Uterus (tissue), 2 donors: ENCODE data around the gene EEF1AKMT3.

ENCODE experiments used
- POLR2A ChIP-seq, 2 donors: fragments of 450-650 bp; IDR thresholded peaks; one replicate each; pipeline ENCODE4 v1.6.1; 2016; ENCODE audit warnings: antibody characterized with exemption in 2 of 2, mild to moderate bottlenecking in 1 of 2, moderate library complexity in 1 of 2
- TF ChIP-seq, protein P1 (sequence below), 4 experiments: fragments of 200-600 bp in 2 of 4; fragments of 450-650 bp in 2 of 4; sonication (generic) in 2 of 4; IDR thresholded peaks; one replicate each; pipeline ENCODE4 v1.5.1; 2016 to 2019; ENCODE audit warnings: antibody characterized with exemption in 4 of 4, mild to moderate bottlenecking in 2 of 4, moderate library complexity in 1 of 4

DNA sequence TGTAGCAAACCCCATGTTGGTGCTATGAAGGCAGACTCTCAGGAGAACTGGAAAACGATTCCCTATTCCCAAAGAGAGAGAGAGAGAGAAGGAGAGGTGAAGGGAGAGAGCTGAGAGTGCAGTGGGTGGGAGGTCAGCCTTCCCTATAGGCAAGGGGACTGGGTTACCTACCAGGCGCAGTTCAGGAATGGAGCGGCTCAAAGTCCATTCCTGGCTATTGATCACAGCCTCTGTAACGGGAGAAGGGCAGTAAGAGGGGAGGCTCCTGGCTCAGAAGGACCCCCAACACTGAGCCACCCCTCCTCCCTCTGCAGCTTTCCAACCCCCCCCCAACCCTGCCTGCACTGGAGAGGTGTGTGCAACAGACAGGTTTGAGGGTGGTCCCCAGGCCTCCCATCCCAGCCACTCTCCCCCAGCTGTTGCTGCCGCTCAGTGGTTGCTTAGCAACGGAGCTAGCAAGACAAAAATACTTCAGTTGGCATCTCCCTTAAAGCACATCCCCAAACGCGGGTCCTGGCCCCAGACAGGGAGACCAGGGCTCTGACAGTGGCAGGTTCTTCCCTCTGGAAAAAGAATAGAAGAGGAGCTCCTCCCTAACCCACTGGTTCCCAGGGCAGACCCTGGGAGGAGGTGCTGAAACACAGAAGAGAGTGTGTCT lies 37.1 kb upstream of the EEF1AKMT3 start:
- TF ChIP-seq, protein P1, sequence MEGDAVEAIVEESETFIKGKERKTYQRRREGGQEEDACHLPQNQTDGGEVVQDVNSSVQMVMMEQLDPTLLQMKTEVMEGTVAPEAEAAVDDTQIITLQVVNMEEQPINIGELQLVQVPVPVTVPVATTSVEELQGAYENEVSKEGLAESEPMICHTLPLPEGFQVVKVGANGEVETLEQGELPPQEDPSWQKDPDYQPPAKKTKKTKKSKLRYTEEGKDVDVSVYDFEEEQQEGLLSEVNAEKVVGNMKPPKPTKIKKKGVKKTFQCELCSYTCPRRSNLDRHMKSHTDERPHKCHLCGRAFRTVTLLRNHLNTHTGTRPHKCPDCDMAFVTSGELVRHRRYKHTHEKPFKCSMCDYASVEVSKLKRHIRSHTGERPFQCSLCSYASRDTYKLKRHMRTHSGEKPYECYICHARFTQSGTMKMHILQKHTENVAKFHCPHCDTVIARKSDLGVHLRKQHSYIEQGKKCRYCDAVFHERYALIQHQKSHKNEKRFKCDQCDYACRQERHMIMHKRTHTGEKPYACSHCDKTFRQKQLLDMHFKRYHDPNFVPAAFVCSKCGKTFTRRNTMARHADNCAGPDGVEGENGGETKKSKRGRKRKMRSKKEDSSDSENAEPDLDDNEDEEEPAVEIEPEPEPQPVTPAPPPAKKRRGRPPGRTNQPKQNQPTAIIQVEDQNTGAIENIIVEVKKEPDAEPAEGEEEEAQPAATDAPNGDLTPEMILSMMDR (IDR thresholded peaks at IDR 0.05) = no peak
- no peak for TF ChIP-seq POLR2A (IDR thresholded peaks at IDR 0.05)
